Fibroblast of skin of left quadriceps (primary cell): ENCODE results near the gene TMEM129.

Source experiments
- DNase-seq, 2 experiments: peaks; one replicate each; pipeline ENCODE4 v3.0.0-alpha.2; 2013; ENCODE audit warnings: low read depth in 2 of 2

The TMEM129 gene

GRCh38 chr4:1669270-1669669 lies 51.9 kb downstream of the TMEM129 start:
- DNase-seq, result no peak

DNA sequence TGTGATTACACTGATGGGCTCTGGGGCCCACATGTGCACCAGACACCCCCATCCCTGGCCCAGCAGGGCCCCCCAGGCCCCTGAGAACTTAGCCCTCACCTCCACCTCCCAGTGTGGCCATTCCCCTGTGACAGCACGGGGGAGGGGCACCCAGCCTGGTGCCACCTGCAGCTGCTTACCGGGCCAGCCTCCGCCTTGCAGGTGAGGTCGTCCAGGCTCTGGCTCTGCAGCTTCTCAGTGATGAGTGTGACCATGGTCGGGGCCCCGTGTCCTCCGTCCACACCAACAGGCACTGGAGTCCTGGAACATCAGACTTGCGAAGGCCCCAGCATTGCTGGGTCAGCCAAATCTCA lies 52.7 kb downstream of the TMEM129 start:
- no peak for DNase-seq

GRCh38 chr4:1667273-1667672 lies 53.9 kb downstream of the TMEM129 start:
- DNase-seq, result no peak

DNA sequence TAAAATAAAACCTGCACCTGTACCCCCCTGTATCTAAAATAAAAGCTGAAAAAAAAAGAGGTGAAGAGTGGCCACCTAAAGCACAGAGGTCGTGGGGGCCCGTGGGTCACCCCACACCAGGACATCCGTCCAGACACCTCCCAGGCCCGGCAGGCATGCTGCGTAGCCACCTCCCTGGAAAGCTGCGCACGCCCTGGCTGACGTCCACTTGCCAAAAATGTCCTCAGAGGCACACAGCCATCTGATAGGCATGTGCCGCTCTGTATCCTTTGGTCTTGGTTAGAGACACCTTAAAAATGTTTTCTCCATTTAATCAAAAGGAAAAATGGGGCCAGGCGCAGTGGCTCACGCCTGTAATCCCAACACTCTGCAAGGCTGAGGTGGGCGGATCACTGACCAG lies 54.7 kb downstream of the TMEM129 start:
- DNase-seq, result no peak
